ENCODE results near the gene KCNQ1.

KCNQ1 gene

GRCh38 chr11:2673871-2674471 is 229.2 kb downstream of the KCNQ1 start:
- 92 to 94% methylated on average over 13 to 15 of the region's 16 CpGs for WGBS, 2 experiments (ENCODE audit: insufficient coverage in 2 of 2)

GRCh38 chr11:2674658-2675131 is 229.9 kb downstream of the KCNQ1 start:
- Histone ChIP-seq H3K27ac (ENCODE audit: low read depth, low read length, severe bottlenecking) (peak overlapping the region; percentile 64), H3K9me3 (ENCODE audit: control insufficient read depth, low read length) (no peaks in the 10 kb centered on the region), H3K4me1 (ENCODE audit: control insufficient read depth, insufficient read depth, low read length, poor library complexity, severe bottlenecking) (peaks cover 13% of the 10 kb centered on the region), H3K36me3 (ENCODE audit: control insufficient read depth, insufficient read depth, low read length) (peaks cover 13% of the 10 kb centered on the region), H3K4me3 (ENCODE audit: extremely low read depth, insufficient read depth, low read length, poor library complexity, severe bottlenecking) (no peak overlapping the region)
- WGBS, 2 experiments (ENCODE audit: insufficient coverage in 2 of 2), result 85 to 90% methylated on average over 2 to 3 of the region's 8 CpGs

More at GRCh38 chr11:2673871-2674471, 229.2 kb downstream of the KCNQ1 start:
- no peak overlapping the region for H3K4me3 ChIP-seq (ENCODE audit: extremely low read depth, insufficient read depth, low read length, poor library complexity, severe bottlenecking)
- no peaks in the 10 kb centered on the region for H3K9me3 ChIP-seq (ENCODE audit: control insufficient read depth, low read length)
- H3K27ac ChIP-seq (ENCODE audit: low read depth, low read length, severe bottlenecking), result no peak overlapping the region
- peaks cover 13% of the 10 kb centered on the region for H3K4me1 ChIP-seq (ENCODE audit: control insufficient read depth, insufficient read depth, low read length, poor library complexity, severe bottlenecking)
- H3K36me3 ChIP-seq (ENCODE audit: control insufficient read depth, insufficient read depth, low read length), result peaks cover 20% of the 10 kb centered on the region

- no peak overlapping the region for H3K27ac ChIP-seq (ENCODE audit: low read depth, low read length, severe bottlenecking)
- peaks cover 13% of the 10 kb centered on the region for H3K4me1 ChIP-seq (ENCODE audit: control insufficient read depth, insufficient read depth, low read length, poor library complexity, severe bottlenecking)
- WGBS, 2 experiments (ENCODE audit: insufficient coverage in 2 of 2), result 84 to 95% methylated on average over 6 to 7 of the region's 7 CpGs
- H3K9me3 ChIP-seq (ENCODE audit: control insufficient read depth, low read length), result no peaks in the 10 kb centered on the region
- H3K36me3 ChIP-seq (ENCODE audit: control insufficient read depth, insufficient read depth, low read length), result peaks cover 8% of the 10 kb centered on the region
- no peak overlapping the region for H3K4me3 ChIP-seq (ENCODE audit: extremely low read depth, insufficient read depth, low read length, poor library complexity, severe bottlenecking)
These were observed 230.7 kb downstream of the KCNQ1 start for GRCh38 chr11:2675540-2675939.

- Histone ChIP-seq H3K4me1 (ENCODE audit: control insufficient read depth, insufficient read depth, low read length, poor library complexity, severe bottlenecking) (peaks cover 13% of the 10 kb centered on the region), H3K9me3 (ENCODE audit: control insufficient read depth, low read length) (no peaks in the 10 kb centered on the region), H3K36me3 (ENCODE audit: control insufficient read depth, insufficient read depth, low read length) (peaks cover 8% of the 10 kb centered on the region), H3K4me3 (ENCODE audit: extremely low read depth, insufficient read depth, low read length, poor library complexity, severe bottlenecking) (no peak overlapping the region), H3K27ac (ENCODE audit: low read depth, low read length, severe bottlenecking) (no peak overlapping the region)
- 86% methylated on average over 1 of the region's 1 CpG; no CpG with 5 or more reads in 1 of the 2 experiments for WGBS, 2 experiments (ENCODE audit: insufficient coverage in 2 of 2)
These were observed 232.3 kb downstream of the KCNQ1 start for GRCh38 chr11:2677127-2677526.

GRCh38 chr11:2678396-2678795 is 233.6 kb downstream of the KCNQ1 start:
- WGBS, 2 experiments (ENCODE audit: insufficient coverage in 2 of 2), result 79 to 100% methylated on average over 1 of the region's 1 CpG
- no peak overlapping the region for H3K4me3 ChIP-seq (ENCODE audit: extremely low read depth, insufficient read depth, low read length, poor library complexity, severe bottlenecking)
- H3K36me3 ChIP-seq (ENCODE audit: control insufficient read depth, insufficient read depth, low read length), result peaks cover 7% of the 10 kb centered on the region
- H3K27ac ChIP-seq (ENCODE audit: low read depth, low read length, severe bottlenecking), result no peak overlapping the region
- H3K9me3 ChIP-seq (ENCODE audit: control insufficient read depth, low read length), result no peaks in the 10 kb centered on the region
- H3K4me1 ChIP-seq (ENCODE audit: control insufficient read depth, insufficient read depth, low read length, poor library complexity, severe bottlenecking), result peaks cover 13% of the 10 kb centered on the region

GRCh38 chr11:2679011-2679676 is 234.3 kb downstream of the KCNQ1 start:
- Histone ChIP-seq H3K9me3 (ENCODE audit: control insufficient read depth, low read length) (no peaks in the 10 kb centered on the region), H3K4me1 (ENCODE audit: control insufficient read depth, insufficient read depth, low read length, poor library complexity, severe bottlenecking) (peaks cover 9% of the 10 kb centered on the region), H3K36me3 (ENCODE audit: control insufficient read depth, insufficient read depth, low read length) (peaks cover 8% of the 10 kb centered on the region), H3K27ac (ENCODE audit: low read depth, low read length, severe bottlenecking) (no peak overlapping the region), H3K4me3 (ENCODE audit: extremely low read depth, insufficient read depth, low read length, poor library complexity, severe bottlenecking) (no peak overlapping the region)
- 86 to 100% methylated on average over 1 of the region's 2 CpGs for WGBS, 2 experiments (ENCODE audit: insufficient coverage in 2 of 2)

- Histone ChIP-seq H3K4me3 (ENCODE audit: extremely low read depth, insufficient read depth, low read length, poor library complexity, severe bottlenecking) (no peak overlapping the region), H3K4me1 (ENCODE audit: control insufficient read depth, insufficient read depth, low read length, poor library complexity, severe bottlenecking) (no peaks in the 10 kb centered on the region), H3K9me3 (ENCODE audit: control insufficient read depth, low read length) (no peaks in the 10 kb centered on the region), H3K27ac (ENCODE audit: low read depth, low read length, severe bottlenecking) (no peak overlapping the region), H3K36me3 (ENCODE audit: control insufficient read depth, insufficient read depth, low read length) (peaks cover 10% of the 10 kb centered on the region)
- 76 to 95% methylated on average over 2 to 5 of the region's 5 CpGs for WGBS, 2 experiments (ENCODE audit: insufficient coverage in 2 of 2)
These were observed 236.8 kb downstream of the KCNQ1 start for GRCh38 chr11:2681408-2682145.

- WGBS, 2 experiments (ENCODE audit: insufficient coverage in 2 of 2), result 95 to 100% methylated on average over 2 to 3 of the region's 4 CpGs
These were observed 239.0 kb downstream of the KCNQ1 start for GRCh38 chr11:2683806-2684205.

GRCh38 chr11:2684581-2684980 is 239.8 kb downstream of the KCNQ1 start:
- Histone ChIP-seq H3K4me3 (ENCODE audit: extremely low read depth, insufficient read depth, low read length, poor library complexity, severe bottlenecking) (no peak overlapping the region), H3K27ac (ENCODE audit: low read depth, low read length, severe bottlenecking) (no peak overlapping the region), H3K4me1 (ENCODE audit: control insufficient read depth, insufficient read depth, low read length, poor library complexity, severe bottlenecking) (peaks cover 12% of the 10 kb centered on the region), H3K9me3 (ENCODE audit: control insufficient read depth, low read length) (no peaks in the 10 kb centered on the region), H3K36me3 (ENCODE audit: control insufficient read depth, insufficient read depth, low read length) (peaks cover 16% of the 10 kb centered on the region)
- WGBS, 2 experiments (ENCODE audit: insufficient coverage in 2 of 2), result 100% methylated on average over 1 of the region's 1 CpG

More at GRCh38 chr11:2683806-2684205, 239.0 kb downstream of the KCNQ1 start:
- H3K36me3 ChIP-seq (ENCODE audit: control insufficient read depth, insufficient read depth, low read length), result peaks cover 16% of the 10 kb centered on the region
- H3K4me3 ChIP-seq (ENCODE audit: extremely low read depth, insufficient read depth, low read length, poor library complexity, severe bottlenecking), result no peak overlapping the region
- no peak overlapping the region for H3K27ac ChIP-seq (ENCODE audit: low read depth, low read length, severe bottlenecking)
- H3K4me1 ChIP-seq (ENCODE audit: control insufficient read depth, insufficient read depth, low read length, poor library complexity, severe bottlenecking), result peaks cover 12% of the 10 kb centered on the region
- H3K9me3 ChIP-seq (ENCODE audit: control insufficient read depth, low read length), result no peaks in the 10 kb centered on the region

GRCh38 chr11:2685051-2685450 is 240.2 kb downstream of the KCNQ1 start:
- WGBS, 2 experiments (ENCODE audit: insufficient coverage in 2 of 2), result 92% methylated on average over 4 to 5 of the region's 6 CpGs
- no peak overlapping the region for H3K27ac ChIP-seq (ENCODE audit: low read depth, low read length, severe bottlenecking)
- no peaks in the 10 kb centered on the region for H3K9me3 ChIP-seq (ENCODE audit: control insufficient read depth, low read length)
- peaks cover 12% of the 10 kb centered on the region for H3K4me1 ChIP-seq (ENCODE audit: control insufficient read depth, insufficient read depth, low read length, poor library complexity, severe bottlenecking)
- H3K4me3 ChIP-seq (ENCODE audit: extremely low read depth, insufficient read depth, low read length, poor library complexity, severe bottlenecking), result no peak overlapping the region
- peaks cover 17% of the 10 kb centered on the region for H3K36me3 ChIP-seq (ENCODE audit: control insufficient read depth, insufficient read depth, low read length)

All from mesodermal cell (in vitro differentiated cells).